SK-N-SH (cell line): ENCODE measurements around the gene NEUROG2. TPM values are rescaled to one million over a fixed set of nuclear protein-coding genes. Genes with fewer than 3 reads are reported as not detected.
"Not testable (repeated sequence)": the region's sequence is repeated elsewhere in the genome, so short reads cannot be mapped to it uniquely, and the experiment has no call there.

Experiments
- CTCF ChIA-PET: fragments of 300-600, 350-600 bp; formaldehyde crosslinking; extraction: SDS; loops from one replicate; lab custom pipeline; 2021; lab: Yijun Ruan, JAX
- POLR2A ChIA-PET: fragments of 350-600 bp; sonication (Branson Sonifier 250); formaldehyde crosslinking; extraction: SDS; loops from one replicate; lab custom pipeline; 2020; ENCODE audit warnings: antibody characterized with exemption, inconsistent platforms; lab: Yijun Ruan, JAX
- DNase-seq: peaks from one replicate; pipeline ENCODE4 v3.0.0; 2012
- H2AFZ ChIP-seq: fragments of 200-600 bp; sonication (generic); 2 replicates; pipeline ENCODE4 v1.8.1; 2016; ENCODE audit warnings: antibody characterized with exemption, mild to moderate bottlenecking, low read depth
- H3F3A ChIP-seq: fragments of 200-600 bp; sonication (generic); replicated peaks from 2 replicates; pipeline ENCODE3; 2016; ENCODE audit warnings: antibody characterized with exemption, mild to moderate bottlenecking; ENCODE audit not compliant: insufficient read depth
- H3K27ac ChIP-seq, 2 experiments: fragments of 200-500 bp in 1 of 2; fragments of 200-600 bp in 1 of 2; sonication (Bioruptor generic) in 1 of 2; sonication (generic), shearing (Covaris generic) in 1 of 2; 2 replicates each; pipeline versions ENCODE4 v1.5.1 to v1.6.1; 2014 to 2016; ENCODE audit warnings: low read depth in 2 of 2, inconsistent platforms in 1 of 2, low read length in 1 of 2, mild to moderate bottlenecking in 1 of 2, mixed read lengths in 1 of 2
- H3K27me3 ChIP-seq: fragments of 200-600 bp; sonication (generic), shearing (Covaris generic); 2 replicates; pipeline ENCODE4 v1.6.1; 2016; ENCODE audit warnings: mixed run types; ENCODE audit not compliant: insufficient read depth
- H3K36me3 ChIP-seq, 2 experiments: fragments of 200-500 bp in 1 of 2; fragments of 200-600 bp in 1 of 2; sonication (Bioruptor generic) in 1 of 2; sonication (generic) in 1 of 2; replicated peaks in 1 of 2; 2 replicates each; pipeline versions ENCODE3 to v1.5.1; 2014 to 2016; ENCODE audit warnings: low read length in 1 of 2, mild to moderate bottlenecking in 1 of 2; ENCODE audit not compliant: insufficient read depth in 2 of 2, control insufficient read depth in 1 of 2
- H3K4me1 ChIP-seq, 2 experiments: fragments of 200-500 bp in 1 of 2; fragments of 200-600 bp in 1 of 2; sonication (Bioruptor generic) in 1 of 2; sonication (generic), shearing (Covaris generic) in 1 of 2; 2 replicates each; pipeline versions ENCODE4 v1.5.1 to v1.6.1; 2014 to 2016; ENCODE audit warnings: low read depth in 1 of 2, low read length in 1 of 2, mixed run types in 1 of 2; ENCODE audit not compliant: insufficient read depth in 2 of 2, control insufficient read depth in 1 of 2
- H3K4me2 ChIP-seq: fragments of 200-600 bp; sonication (generic), shearing (Covaris generic); 2 replicates; pipeline ENCODE4 v1.6.1; 2017; ENCODE audit warnings: mixed run types
- H3K4me3 ChIP-seq, 2 experiments: fragments of 200-500 bp in 1 of 2; fragments of 200-600 bp in 1 of 2; sonication (Bioruptor generic) in 1 of 2; sonication (generic), shearing (Covaris generic) in 1 of 2; 2 replicates each; pipeline versions ENCODE4 v1.5.1 to v1.8.1; 2014 to 2016; ENCODE audit warnings: low read depth in 2 of 2, inconsistent platforms in 1 of 2, low read length in 1 of 2, mild to moderate bottlenecking in 1 of 2, mixed read lengths in 1 of 2, moderate library complexity in 1 of 2
- H3K79me2 ChIP-seq: fragments of 200-600 bp; sonication (generic); 2 replicates; pipeline ENCODE4 v1.8.1; 2017; ENCODE audit warnings: mild to moderate bottlenecking; ENCODE audit not compliant: insufficient read depth
- H3K9ac ChIP-seq: fragments of 200-600 bp; sonication (generic); 2 replicates; pipeline ENCODE4 v1.6.1; 2017; ENCODE audit warnings: mixed run types
- H3K9me2 ChIP-seq: fragments of 200-600 bp; sonication (generic); 2 replicates; pipeline ENCODE4 v1.6.1; 2017; ENCODE audit warnings: mixed run types
- H3K9me3 ChIP-seq: fragments of 200-600 bp; sonication (generic); 2 replicates; pipeline ENCODE4 v1.6.1; 2017; ENCODE audit warnings: mixed run types, mild to moderate bottlenecking, moderate library complexity
- H4K20me1 ChIP-seq: fragments of 200-600 bp; sonication (generic); 2 replicates; pipeline ENCODE4 v1.6.1; 2017; ENCODE audit warnings: mild to moderate bottlenecking, mixed run types; ENCODE audit not compliant: insufficient read depth
- CHD2 ChIP-seq: fragments of 150-350 bp; IDR thresholded peaks from 2 replicates; pipeline ENCODE4 v1.6.1; 2018; ENCODE audit warnings: low read length; ENCODE audit not compliant: partially characterized antibody
- EP300 ChIP-seq, 2 experiments: IDR thresholded peaks; 2 replicates each; pipeline versions ENCODE4 v1.4.0 to v1.6.1; 2012; ENCODE audit warnings: borderline replicate concordance in 1 of 2, low read depth in 1 of 2, low read length in 1 of 2
- EZH2phosphoT487 ChIP-seq: fragments of 200-600 bp; sonication (generic); IDR thresholded peaks from 2 replicates; pipeline ENCODE4 v1.6.1; 2017; ENCODE audit warnings: low read depth, mixed run types, mild to moderate bottlenecking, antibody characterized with exemption, moderate library complexity, borderline replicate concordance
- FOSL2 ChIP-seq: IDR thresholded peaks from 2 replicates; pipeline ENCODE4 v1.4.0; 2012; ENCODE audit warnings: low read depth, mild to moderate bottlenecking, moderate library complexity, borderline replicate concordance
- FOXJ3 ChIP-seq: sonication (generic); formaldehyde crosslinking; IDR thresholded peaks from 2 replicates; pipeline ENCODE4 v1.5.1; 2020; ENCODE audit warnings: mild to moderate bottlenecking, missing genetic modification reagents
- FOXM1 ChIP-seq: IDR thresholded peaks from 2 replicates; pipeline ENCODE4 v1.4.0; 2012; ENCODE audit warnings: low read depth, mild to moderate bottlenecking
- MXI1 ChIP-seq: IDR thresholded peaks from 2 replicates; pipeline ENCODE4 v1.6.1; 2012; ENCODE audit warnings: mild to moderate bottlenecking, low read depth, low read length, improper control_type of control experiment
- POLR2AphosphoS5 ChIP-seq: IDR thresholded peaks from 2 replicates; pipeline ENCODE4 v1.6.1; 2012; ENCODE audit warnings: low read depth, low read length
- RCOR1 ChIP-seq: fragments of 150-350 bp; IDR thresholded peaks from 2 replicates; pipeline ENCODE4 v1.6.1; 2017; ENCODE audit warnings: antibody characterized with exemption, low read length
- RXRA ChIP-seq: IDR thresholded peaks from 2 replicates; pipeline ENCODE4 v1.4.0; 2012; ENCODE audit warnings: low read depth, mild to moderate bottlenecking, borderline replicate concordance
- SIN3A ChIP-seq: IDR thresholded peaks from 2 replicates; pipeline ENCODE4 v1.6.1; 2012; ENCODE audit warnings: low read depth, mild to moderate bottlenecking, low read length, moderate library complexity, borderline replicate concordance
- SMC3 ChIP-seq: IDR thresholded peaks from 2 replicates; pipeline ENCODE4 v1.6.1; 2012; ENCODE audit warnings: low read depth, low read length, improper control_type of control experiment
- TAF1 ChIP-seq: IDR thresholded peaks from 2 replicates; pipeline ENCODE4 v1.6.1; 2012; ENCODE audit warnings: low read depth, mild to moderate bottlenecking, low read length, moderate library complexity, borderline replicate concordance
- TEAD4 ChIP-seq: IDR thresholded peaks from 2 replicates; pipeline ENCODE4 v1.4.0; 2012; ENCODE audit warnings: mild to moderate bottlenecking, borderline replicate concordance; ENCODE audit not compliant: insufficient read depth
- WGBS: methylation state at CpG from one replicate; pipeline ENCODE4 v1.1.6; 2017; ENCODE audit warnings: low lambda C conversion rate; 5-methylcytosine and 5-hydroxymethylcytosine counted together
- polyA plus RNA-seq, 3 experiments: library from polyadenylated mRNA; depleted of rRNA; stranded (reverse); fragments of >200 nt; gene quantifications; 2 replicates each; pipeline ENCODE4 v1.2.3, GENCODE V29; 2012
- TF ChIP-seq, protein P1 (sequence below): IDR thresholded peaks from 2 replicates; pipeline ENCODE4 v1.4.0; 2012; ENCODE audit warnings: low read depth, borderline replicate concordance
- TF ChIP-seq, protein P2 (sequence below): IDR thresholded peaks from 2 replicates; pipeline ENCODE4 v1.4.0; 2012; ENCODE audit warnings: low read depth
- TF ChIP-seq, protein P3 (sequence below): fragments of 150-350 bp; IDR thresholded peaks from 2 replicates; pipeline ENCODE4 v1.6.1; 2016; ENCODE audit warnings: mild to moderate bottlenecking, low read depth, low read length

The NEUROG2 gene
- polyA plus RNA-seq, 1 of the 3 experiments (the other 2 are of a cell fraction), result not detected

DNA sequence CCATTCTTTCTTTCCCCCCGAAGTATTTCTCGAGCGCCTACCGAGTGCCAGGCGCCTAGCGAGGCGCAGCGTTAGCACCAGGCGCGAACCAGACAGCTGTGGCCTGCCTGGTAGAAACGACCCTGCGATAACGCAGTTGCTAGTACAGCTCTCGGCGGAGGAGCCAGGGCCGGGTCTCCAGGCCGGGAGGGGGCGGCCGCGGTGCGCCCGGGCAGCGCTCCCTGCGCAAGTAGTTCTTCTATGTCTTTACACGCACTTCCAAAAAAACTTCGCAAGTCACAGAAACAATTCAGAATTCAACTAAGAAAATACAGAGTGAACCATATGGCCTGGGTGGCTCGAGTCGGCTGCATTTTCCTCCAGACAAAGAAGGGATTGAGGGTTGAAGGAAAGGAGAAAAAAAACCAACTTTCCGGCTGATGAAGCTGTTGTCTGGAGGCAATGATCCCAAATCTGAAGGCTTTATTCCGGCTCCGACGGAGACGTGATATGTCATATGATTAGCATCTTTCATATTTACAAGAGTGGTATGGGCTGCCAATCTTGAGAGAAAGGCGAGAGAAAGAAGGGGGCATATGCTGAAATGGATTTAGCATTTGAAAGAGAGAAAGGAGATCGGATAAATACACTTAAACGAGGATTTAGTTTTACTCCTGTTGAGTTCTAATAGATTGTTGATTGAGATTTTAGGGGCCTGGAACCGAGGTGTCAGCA, 7.2 kb upstream of the NEUROG2 start:
- Histone ChIP-seq H3K27ac (no peak overlapping the region), H3K9me2 (no peaks in the 10 kb centered on the region), H3K36me3 (no peaks in the 10 kb centered on the region), H3F3A (peaks cover 3% of the 10 kb centered on the region), H3K9ac (no peak overlapping the region), H3K9me3 (no peaks in the 10 kb centered on the region), H3K4me3 (no peak overlapping the region), H4K20me1 (no peaks in the 10 kb centered on the region), H3K27me3 (peaks cover 24% of the 10 kb centered on the region; the same call in 1 of the 2 replicates), H2AFZ (no peak overlapping the region), H3K4me2 (no peak overlapping the region), H3K4me1 (peaks cover 0 to 10% of the 10 kb centered on the region in 2 experiments; a peak in 2 of 4 replicates), H3K79me2 (no peaks in the 10 kb centered on the region)
- ChIA-PET CTCF (interaction anchor here (0.9 to 1.7 kb wide), 5 partner anchors 8 to 195 kb away, joined by 3 to 5 read pairs (median 4); no protein-coding TSS in a partner anchor), POLR2A (no interaction called here)
- no peak for TF ChIP-seq SMC3
- TF ChIP-seq SIN3A, result no peak
- no peak for TF ChIP-seq TEAD4
- TF ChIP-seq EP300 (IDR thresholded peaks at IDR 0.05; ENCODE audit: borderline replicate concordance in 1 of 2, low read depth in 1 of 2, low read length in 1 of 2), result no peak
- no peak for TF ChIP-seq RXRA
- TF ChIP-seq, protein P1, sequence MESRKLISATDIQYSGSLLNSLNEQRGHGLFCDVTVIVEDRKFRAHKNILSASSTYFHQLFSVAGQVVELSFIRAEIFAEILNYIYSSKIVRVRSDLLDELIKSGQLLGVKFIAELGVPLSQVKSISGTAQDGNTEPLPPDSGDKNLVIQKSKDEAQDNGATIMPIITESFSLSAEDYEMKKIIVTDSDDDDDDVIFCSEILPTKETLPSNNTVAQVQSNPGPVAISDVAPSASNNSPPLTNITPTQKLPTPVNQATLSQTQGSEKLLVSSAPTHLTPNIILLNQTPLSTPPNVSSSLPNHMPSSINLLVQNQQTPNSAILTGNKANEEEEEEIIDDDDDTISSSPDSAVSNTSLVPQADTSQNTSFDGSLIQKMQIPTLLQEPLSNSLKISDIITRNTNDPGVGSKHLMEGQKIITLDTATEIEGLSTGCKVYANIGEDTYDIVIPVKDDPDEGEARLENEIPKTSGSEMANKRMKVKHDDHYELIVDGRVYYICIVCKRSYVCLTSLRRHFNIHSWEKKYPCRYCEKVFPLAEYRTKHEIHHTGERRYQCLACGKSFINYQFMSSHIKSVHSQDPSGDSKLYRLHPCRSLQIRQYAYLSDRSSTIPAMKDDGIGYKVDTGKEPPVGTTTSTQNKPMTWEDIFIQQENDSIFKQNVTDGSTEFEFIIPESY, result no peak
- TF ChIP-seq, protein P2, sequence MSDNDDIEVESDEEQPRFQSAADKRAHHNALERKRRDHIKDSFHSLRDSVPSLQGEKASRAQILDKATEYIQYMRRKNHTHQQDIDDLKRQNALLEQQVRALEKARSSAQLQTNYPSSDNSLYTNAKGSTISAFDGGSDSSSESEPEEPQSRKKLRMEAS, result no peak
- TF ChIP-seq POLR2AphosphoS5, result no peak
- TF ChIP-seq, protein P3, sequence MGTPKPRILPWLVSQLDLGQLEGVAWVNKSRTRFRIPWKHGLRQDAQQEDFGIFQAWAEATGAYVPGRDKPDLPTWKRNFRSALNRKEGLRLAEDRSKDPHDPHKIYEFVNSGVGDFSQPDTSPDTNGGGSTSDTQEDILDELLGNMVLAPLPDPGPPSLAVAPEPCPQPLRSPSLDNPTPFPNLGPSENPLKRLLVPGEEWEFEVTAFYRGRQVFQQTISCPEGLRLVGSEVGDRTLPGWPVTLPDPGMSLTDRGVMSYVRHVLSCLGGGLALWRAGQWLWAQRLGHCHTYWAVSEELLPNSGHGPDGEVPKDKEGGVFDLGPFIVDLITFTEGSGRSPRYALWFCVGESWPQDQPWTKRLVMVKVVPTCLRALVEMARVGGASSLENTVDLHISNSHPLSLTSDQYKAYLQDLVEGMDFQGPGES, result no peak
- TF ChIP-seq FOXJ3, result no peak
- no peak for TF ChIP-seq RCOR1
- no peak for TF ChIP-seq TAF1
- no peak for TF ChIP-seq FOXM1
- no peak for TF ChIP-seq MXI1
- no peak for TF ChIP-seq EZH2phosphoT487
- no peak for TF ChIP-seq FOSL2
- TF ChIP-seq CHD2, result no peak
- 88% methylated on average over 37 of the region's 37 CpGs for WGBS
- DNase-seq, result no peak

DNA sequence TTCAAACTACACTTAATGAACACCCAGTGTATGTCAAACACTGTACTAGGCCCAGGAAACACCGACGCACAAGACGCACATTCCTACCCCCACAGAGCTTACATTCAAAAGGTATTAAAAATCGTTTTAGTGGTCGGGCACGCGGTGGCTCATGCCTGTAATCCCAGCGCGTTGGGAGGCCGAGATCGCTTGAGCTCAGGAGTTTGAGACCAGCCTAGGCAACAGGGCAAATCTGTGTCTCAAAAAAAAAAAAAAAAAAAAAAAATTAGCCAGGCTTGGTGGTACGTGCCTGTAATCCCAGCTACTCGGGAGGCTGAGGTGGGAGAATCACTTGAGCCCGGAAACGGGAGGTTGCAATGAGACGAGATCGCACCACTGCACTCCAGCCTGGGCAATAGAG, 6.5 kb upstream of the NEUROG2 start:
- H3K4me2 ChIP-seq, H3K27ac ChIP-seq, H3F3A ChIP-seq, H3K9me3 ChIP-seq, DNase-seq, H2AFZ ChIP-seq, H3K9ac ChIP-seq, H3K36me3 ChIP-seq, H4K20me1 ChIP-seq, H3K4me3 ChIP-seq, H3K79me2 ChIP-seq, POLR2A ChIA-PET, H3K9me2 ChIP-seq: not testable (repeated sequence)
- whole genome bisulfite sequencing, result 91% methylated on average over 17 of the region's 17 CpGs
- Histone ChIP-seq H3K27me3 (peaks cover 31% of the 10 kb centered on the region; the same call in 1 of the 2 replicates), H3K4me1 (peaks cover 0 to 11% of the 10 kb centered on the region in 2 experiments; a peak in 2 of 4 replicates)
- CTCF ChIA-PET, result interaction anchor here (1.3 to 2.5 kb wide), 3 partner anchors 9 to 64 kb away, joined by 3 to 6 read pairs (median 5); no protein-coding TSS in a partner anchor
